HG02884 (cell line): ENCODE results near the gene IRX5.

ENCODE experiments used
- ATAC-seq: cut with Tn5 transposase; IDR thresholded peaks from one replicate; pipeline ENCODE4 v1.9.1; 2021; ENCODE audit warnings: mild to moderate bottlenecking, moderate library complexity; ENCODE audit not compliant: unreplicated experiment

IRX5 gene

GRCh38 chr16:54944002-54944401, 13.3 kb downstream of the IRX5 start:
- no peak for ATAC-seq

- ATAC-seq: no peak
These were observed 14.4 kb downstream of the IRX5 start for GRCh38 chr16:54945063-54945462.

- no peak for ATAC-seq
These were observed 16.2 kb downstream of the IRX5 start for GRCh38 chr16:54946909-54947308.

GRCh38 chr16:54947616-54948015, 17.0 kb downstream of the IRX5 start:
- no peak for ATAC-seq

GRCh38 chr16:54952195-54952594, 21.5 kb downstream of the IRX5 start:
- ATAC-seq: no peak

GRCh38 chr16:54953461-54953860, 22.8 kb downstream of the IRX5 start:
- ATAC-seq: no peak

GRCh38 chr16:54954220-54954619, 23.6 kb downstream of the IRX5 start:
- no peak for ATAC-seq

GRCh38 chr16:54955757-54956156, 25.1 kb downstream of the IRX5 start:
- no peak for ATAC-seq

- ATAC-seq: no peak
These were observed 26.9 kb downstream of the IRX5 start for GRCh38 chr16:54957403-54958166.

- ATAC-seq: no peak
These were observed 31.4 kb downstream of the IRX5 start for GRCh38 chr16:54962045-54962444.

- ATAC-seq: no peak
These were observed 33.6 kb downstream of the IRX5 start for GRCh38 chr16:54964239-54964638.

GRCh38 chr16:54965464-54965863, 34.8 kb downstream of the IRX5 start:
- no peak for ATAC-seq

- ATAC-seq: no peak
These were observed 37.3 kb downstream of the IRX5 start for GRCh38 chr16:54968011-54968410.

- no peak for ATAC-seq
These were observed 38.1 kb downstream of the IRX5 start for GRCh38 chr16:54968784-54969183.

GRCh38 chr16:54970016-54970415, 39.4 kb downstream of the IRX5 start:
- ATAC-seq: no peak

- ATAC-seq: no peak
These were observed 43.7 kb downstream of the IRX5 start for GRCh38 chr16:54974367-54974766.

- ATAC-seq: no peak
These were observed 46.1 kb downstream of the IRX5 start for GRCh38 chr16:54976651-54977200.

- ATAC-seq: no peak
These were observed 46.5 kb downstream of the IRX5 start for GRCh38 chr16:54977211-54977610.

- no peak for ATAC-seq
These were observed 50.2 kb downstream of the IRX5 start for GRCh38 chr16:54980821-54981220.
